ENCODE results near the gene BCAR3. TPM values are rescaled to one million over a fixed set of nuclear protein-coding genes. Genes with fewer than 3 reads are reported as not detected.
A peak's percentile ranks its signal among the peaks of the same experiment; 100 is the strongest.

The BCAR3 gene
- polyA plus RNA-seq, 2 of the 4 experiments (the other 2 are of a cell fraction): 31.6 to 33.4 TPM

DNA sequence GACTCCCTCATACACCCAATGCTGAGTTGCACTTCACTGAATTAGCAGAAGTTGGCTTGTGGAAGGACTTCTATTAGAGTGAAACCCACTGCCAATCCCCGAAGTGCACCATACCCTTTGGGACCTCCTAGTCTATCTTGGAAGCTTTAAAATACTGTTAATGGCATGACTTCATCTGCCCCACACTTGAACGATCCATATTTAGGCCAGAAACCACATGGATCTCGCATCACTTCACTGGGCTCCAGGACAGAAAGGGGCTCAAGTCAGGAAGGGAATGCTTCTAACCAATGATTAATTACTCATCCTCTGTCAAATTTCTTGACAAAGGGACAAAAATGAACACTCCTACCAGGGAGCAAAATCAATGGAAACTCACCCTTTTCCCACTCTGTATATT, 69.1 kb downstream of the BCAR3 start (continued):
- TF ChIP-seq, protein P1, sequence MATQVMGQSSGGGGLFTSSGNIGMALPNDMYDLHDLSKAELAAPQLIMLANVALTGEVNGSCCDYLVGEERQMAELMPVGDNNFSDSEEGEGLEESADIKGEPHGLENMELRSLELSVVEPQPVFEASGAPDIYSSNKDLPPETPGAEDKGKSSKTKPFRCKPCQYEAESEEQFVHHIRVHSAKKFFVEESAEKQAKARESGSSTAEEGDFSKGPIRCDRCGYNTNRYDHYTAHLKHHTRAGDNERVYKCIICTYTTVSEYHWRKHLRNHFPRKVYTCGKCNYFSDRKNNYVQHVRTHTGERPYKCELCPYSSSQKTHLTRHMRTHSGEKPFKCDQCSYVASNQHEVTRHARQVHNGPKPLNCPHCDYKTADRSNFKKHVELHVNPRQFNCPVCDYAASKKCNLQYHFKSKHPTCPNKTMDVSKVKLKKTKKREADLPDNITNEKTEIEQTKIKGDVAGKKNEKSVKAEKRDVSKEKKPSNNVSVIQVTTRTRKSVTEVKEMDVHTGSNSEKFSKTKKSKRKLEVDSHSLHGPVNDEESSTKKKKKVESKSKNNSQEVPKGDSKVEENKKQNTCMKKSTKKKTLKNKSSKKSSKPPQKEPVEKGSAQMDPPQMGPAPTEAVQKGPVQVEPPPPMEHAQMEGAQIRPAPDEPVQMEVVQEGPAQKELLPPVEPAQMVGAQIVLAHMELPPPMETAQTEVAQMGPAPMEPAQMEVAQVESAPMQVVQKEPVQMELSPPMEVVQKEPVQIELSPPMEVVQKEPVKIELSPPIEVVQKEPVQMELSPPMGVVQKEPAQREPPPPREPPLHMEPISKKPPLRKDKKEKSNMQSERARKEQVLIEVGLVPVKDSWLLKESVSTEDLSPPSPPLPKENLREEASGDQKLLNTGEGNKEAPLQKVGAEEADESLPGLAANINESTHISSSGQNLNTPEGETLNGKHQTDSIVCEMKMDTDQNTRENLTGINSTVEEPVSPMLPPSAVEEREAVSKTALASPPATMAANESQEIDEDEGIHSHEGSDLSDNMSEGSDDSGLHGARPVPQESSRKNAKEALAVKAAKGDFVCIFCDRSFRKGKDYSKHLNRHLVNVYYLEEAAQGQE (IDR thresholded peaks at IDR 0.05): no peak
- TF ChIP-seq JUN (IDR thresholded peaks at IDR 0.05): no peak
- TF ChIP-seq SMC3 (IDR thresholded peaks at IDR 0.05): no peak
- TF ChIP-seq RAD21 (conservative IDR thresholded peaks at IDR 0.05 in 1 of 2, IDR thresholded peaks at IDR 0.05 in 1 of 2): no peak
- TF ChIP-seq, protein P2, sequence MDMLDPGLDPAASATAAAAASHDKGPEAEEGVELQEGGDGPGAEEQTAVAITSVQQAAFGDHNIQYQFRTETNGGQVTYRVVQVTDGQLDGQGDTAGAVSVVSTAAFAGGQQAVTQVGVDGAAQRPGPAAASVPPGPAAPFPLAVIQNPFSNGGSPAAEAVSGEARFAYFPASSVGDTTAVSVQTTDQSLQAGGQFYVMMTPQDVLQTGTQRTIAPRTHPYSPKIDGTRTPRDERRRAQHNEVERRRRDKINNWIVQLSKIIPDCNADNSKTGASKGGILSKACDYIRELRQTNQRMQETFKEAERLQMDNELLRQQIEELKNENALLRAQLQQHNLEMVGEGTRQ (IDR thresholded peaks at IDR 0.05): no peak
- no peak for TF ChIP-seq ZSCAN20 (CRISPR knock-in tag; IDR thresholded peaks at IDR 0.05)
- no peak for TF ChIP-seq TP53 (CRISPR knock-in tag; IDR thresholded peaks at IDR 0.05)

DNA sequence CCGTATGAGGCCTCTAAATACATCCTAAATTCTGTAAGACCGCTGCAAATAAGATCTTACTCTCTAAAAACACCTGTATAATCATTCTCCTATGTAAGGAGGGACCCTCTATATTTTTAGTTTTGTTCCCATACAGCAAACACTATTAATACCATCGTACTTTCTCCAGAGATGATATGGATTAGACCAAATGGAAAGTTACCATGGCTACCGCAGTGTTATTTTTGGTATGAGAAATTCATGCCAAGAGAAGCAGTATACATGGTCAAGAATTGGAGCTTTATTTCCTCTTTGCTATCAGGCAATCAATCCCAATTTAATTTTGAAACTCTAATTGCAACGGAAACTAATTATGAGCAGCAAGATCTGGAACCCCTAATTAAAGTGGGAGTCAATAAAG, 70.0 kb downstream of the BCAR3 start:
- ATAC-seq (no peak), FAIRE-seq (no peak), DNase-seq (ENCODE audit: low read depth in 1 of 2, low spot score in 1 of 2) (no peak)
- H3K9me3 ChIP-seq: no peaks in the 10 kb centered on the region
- POLR2A ChIA-PET: no interaction called here
- peaks cover 82% of the 10 kb centered on the region for H3K4me1 ChIP-seq
- no peak overlapping the region; a peak in 2 of 6 replicates for H3K27ac ChIP-seq
- H3K4me2 ChIP-seq: no peak overlapping the region
- CTCF ChIA-PET: no interaction called here
- no peak overlapping the region for H3K4me3 ChIP-seq
- no peak for TF ChIP-seq ELK1 (IDR thresholded peaks at IDR 0.05; ENCODE audit: low read depth, low read length)
- no peak for TF ChIP-seq ATOH8 (CRISPR knock-in tag; IDR thresholded peaks at IDR 0.05; ENCODE audit: low read depth)
- 94% methylated on average over 5 of the region's 5 CpGs for WGBS (ENCODE audit: missing lambda C conversion rate)

GRCh38 chr1:93609536-93609935, 72.1 kb downstream of the BCAR3 start:
- H3K4me3 ChIP-seq: no peak overlapping the region
- peak overlapping the region; percentile 29 to 79; a peak in 4 of 6 replicates for H3K27ac ChIP-seq
- TF ChIP-seq GATA3 (IDR thresholded peaks at IDR 0.05; ENCODE audit: borderline replicate concordance) (no peak), MAX (IDR thresholded peaks at IDR 0.05) (no peak), MYC (IDR thresholded peaks at IDR 0.05; ENCODE audit: borderline replicate concordance, low read length) (no peak), POLR2A (IDR thresholded peaks at IDR 0.05; ENCODE audit: low read length) (no peak)
- WGBS (ENCODE audit: missing lambda C conversion rate): 82% methylated on average over 8 of the region's 8 CpGs
- ATAC-seq: no peak
- no peak for DNase-seq (ENCODE audit: low read depth in 1 of 2, low spot score in 1 of 2)
- H3K4me1 ChIP-seq: peaks cover 82% of the 10 kb centered on the region
- POLR2A ChIA-PET: no interaction called here
- no peaks in the 10 kb centered on the region for H3K9me3 ChIP-seq
- no peak for FAIRE-seq
- H3K4me2 ChIP-seq: no peak overlapping the region
- CTCF ChIA-PET: interaction anchor here (1.4 to 1.7 kb wide), 2 partner anchors 20 to 205 kb away, joined by 3 to 5 read pairs; no protein-coding TSS in a partner anchor

Data from A549 (cell line).